ENCODE results near the gene TNFAIP3.

- TF ChIP-seq CTCF (IDR thresholded peaks at IDR 0.05; ENCODE audit: extremely low read depth in 1 of 2, insufficient read depth in 1 of 2, low read depth in 1 of 2, low read length in 2 of 2): no peak
- no peak for TF ChIP-seq MAX (IDR thresholded peaks at IDR 0.05; ENCODE audit: insufficient read depth, insufficient read length)
- no peak for TF ChIP-seq POLR2A (IDR thresholded peaks at IDR 0.05; ENCODE audit: low read depth, low read length)
- TF ChIP-seq POLR2AphosphoS5 (IDR thresholded peaks at IDR 0.05; ENCODE audit: insufficient read depth, low read depth, low read length): no peak
- no peak for TF ChIP-seq EZH2 (IDR thresholded peaks at IDR 0.05; ENCODE audit: borderline replicate concordance, low read depth, low read length, severe bottlenecking)
- no peak for TF ChIP-seq FOS (IDR thresholded peaks at IDR 0.05; ENCODE audit: borderline replicate concordance, insufficient read depth, low read length)
- TF ChIP-seq MYC (IDR thresholded peaks at IDR 0.05; ENCODE audit: low read depth, low read length): no peak
- no peak for TF ChIP-seq GATA2 (IDR thresholded peaks at IDR 0.05; ENCODE audit: insufficient read depth, insufficient read length, low read depth, low read length)
Measured at GRCh38 chr6:137860394-137861005, 6.6 kb upstream of the TNFAIP3 start.
